GM12878 (cell line): ENCODE measurements around the gene ADCY6. TPM values are rescaled to one million over a fixed set of nuclear protein-coding genes. Genes with fewer than 3 reads are reported as not detected.

ENCODE experiments used
- ATAC-seq: fragments of 200-7000 bp; cut with Tn5 transposase; 3 replicates; pipeline ENCODE4 v1.9.1; 2020; ENCODE audit warnings: mild to moderate bottlenecking, moderate library complexity
- BruUV-seq: library from RNA; stranded (reverse); fragments of 400-500 nt; replicated peaks from 2 replicates; lab custom pipeline; 2021; lab: Mats Ljungman, UMichigan
- CTCF ChIA-PET: fragments of 300-600 bp; sonication (Branson Sonifier 250); formaldehyde crosslinking; extraction: SDS; loops from one replicate; lab custom pipeline; 2021; ENCODE audit warnings: inconsistent platforms; lab: Yijun Ruan, JAX
- POLR2A ChIA-PET: fragments of 350-600 bp; formaldehyde crosslinking; extraction: SDS; loops from one replicate; lab custom pipeline; 2021; ENCODE audit warnings: inconsistent platforms; lab: Charles Lee
- RAD21 ChIA-PET: fragments of 300-600 bp; sonication (Branson Sonifier 250); formaldehyde crosslinking; loops from one replicate; lab custom pipeline; 2023; ENCODE audit warnings: antibody characterized with exemption; ENCODE audit not compliant: unreplicated experiment; lab: Charles Lee
- SMC1A ChIA-PET: fragments of 300-600 bp; sonication (Branson Sonifier 250); formaldehyde crosslinking; loops from one replicate; lab custom pipeline; 2023; ENCODE audit not compliant: unreplicated experiment, uncharacterized antibody; lab: Charles Lee
- DNase-seq: peaks from one replicate; pipeline ENCODE4 v3.0.0-alpha.2; 2011; ENCODE audit warnings: low read depth, low spot score
- FAIRE-seq: peaks from 3 replicates; lab custom pipeline; 2011; peaks lifted over from hg19 to GRCh38; lab: Jason Lieb, UNC
- H2AFZ ChIP-seq: 2 replicates; pipeline ENCODE4 v1.6.0; 2011; ENCODE audit warnings: low read depth, low read length, control low read depth; ENCODE audit not compliant: control insufficient read depth
- H3K27ac ChIP-seq: 2 replicates; pipeline ENCODE4 v1.5.1; 2011; ENCODE audit warnings: control low read depth; ENCODE audit not compliant: control insufficient read depth, insufficient read depth
- H3K27me3 ChIP-seq, 2 experiments: replicated peaks in 1 of 2; 2 replicates each; pipeline versions ENCODE4 v1.6.0 to v1.6.1; 2011; ENCODE audit warnings: low read length in 1 of 2; ENCODE audit not compliant: control insufficient read depth in 2 of 2, insufficient read depth in 2 of 2
- H3K36me3 ChIP-seq, 2 experiments: 2 replicates each; pipeline ENCODE4 v1.5.1; 2011; ENCODE audit warnings: low read length in 1 of 2; ENCODE audit not compliant: control insufficient read depth in 2 of 2, insufficient read depth in 2 of 2
- H3K4me1 ChIP-seq: 2 replicates; pipeline ENCODE4 v1.6.1; 2011; ENCODE audit warnings: mild to moderate bottlenecking, low read length, moderate library complexity, mixed read lengths; ENCODE audit not compliant: control insufficient read depth, insufficient read depth
- H3K4me2 ChIP-seq: 2 replicates; pipeline ENCODE4 v1.6.0; 2011; ENCODE audit warnings: control low read depth; ENCODE audit not compliant: control insufficient read depth, insufficient read depth
- H3K4me3 ChIP-seq: fragments of 200-600 bp; sonication (generic); 2 replicates; pipeline ENCODE4 v1.5.1; 2016
- H3K79me2 ChIP-seq: 2 replicates; pipeline ENCODE4 v1.6.0; 2011; ENCODE audit warnings: low read length; ENCODE audit not compliant: control insufficient read depth, insufficient read depth
- H3K9ac ChIP-seq: 2 replicates; pipeline ENCODE4 v1.8.0; 2011; ENCODE audit warnings: low read length, control low read depth, mixed read lengths; ENCODE audit not compliant: control insufficient read depth, insufficient read depth
- H3K9me3 ChIP-seq: replicated peaks from 3 replicates; pipeline ENCODE4 v1.5.1; 2011; ENCODE audit warnings: mild to moderate bottlenecking, low read length; ENCODE audit not compliant: control insufficient read depth, insufficient read depth
- H4K20me1 ChIP-seq: 2 replicates; pipeline ENCODE4 v1.6.0; 2011; ENCODE audit not compliant: control insufficient read depth, insufficient read depth
- CBFB ChIP-seq: IDR thresholded peaks from 2 replicates; pipeline ENCODE4 v1.6.1; 2016; ENCODE audit warnings: antibody characterized with exemption, low read depth
- E2F4 ChIP-seq: IDR thresholded peaks from 2 replicates; pipeline ENCODE4 v1.6.1; 2012; ENCODE audit warnings: low read depth, low read length, improper control_type of control experiment
- IKZF2 ChIP-seq, 2 experiments: fragments of 450-650 bp; IDR thresholded peaks; 2 replicates each; pipeline ENCODE4 v1.6.1; 2017; ENCODE audit warnings: mild to moderate bottlenecking in 2 of 2, moderate library complexity in 2 of 2
- IRF3 ChIP-seq: fragments of 450-650 bp; IDR thresholded peaks from 2 replicates; pipeline ENCODE4 v1.6.1; 2014; ENCODE audit warnings: mild to moderate bottlenecking
- KLF5 ChIP-seq: fragments of 450-650 bp; IDR thresholded peaks from 2 replicates; pipeline ENCODE4 v1.6.1; 2014; ENCODE audit warnings: mild to moderate bottlenecking; ENCODE audit not compliant: partially characterized antibody
- MTA3 ChIP-seq: IDR thresholded peaks from 2 replicates; pipeline ENCODE4 v1.6.1; 2012; ENCODE audit warnings: low read length, inconsistent platforms, borderline replicate concordance
- NFYA ChIP-seq: IDR thresholded peaks from 2 replicates; pipeline ENCODE4 v1.6.1; 2011; ENCODE audit warnings: low read depth, mild to moderate bottlenecking, low read length, improper control_type of control experiment, borderline replicate concordance
- NFYB ChIP-seq: IDR thresholded peaks from 2 replicates; pipeline ENCODE4 v1.6.1; 2011; ENCODE audit warnings: low read depth, mild to moderate bottlenecking, low read length, improper control_type of control experiment, moderate library complexity; ENCODE audit not compliant: insufficient read depth
- RELA ChIP-seq: fragments of 450-650 bp; IDR thresholded peaks from 2 replicates; pipeline ENCODE4 v1.8.0; 2014; ENCODE audit warnings: borderline replicate concordance; ENCODE audit not compliant: partially characterized antibody
- SIX5 ChIP-seq: IDR thresholded peaks from 2 replicates; pipeline ENCODE4 v1.6.1; 2011; ENCODE audit warnings: mild to moderate bottlenecking, low read depth, low read length, moderate library complexity; ENCODE audit not compliant: severe bottlenecking
- SMAD1 ChIP-seq: fragments of 450-650 bp; IDR thresholded peaks from 2 replicates; pipeline ENCODE4 v1.6.1; 2018; ENCODE audit warnings: mild to moderate bottlenecking, low read depth; ENCODE audit not compliant: partially characterized antibody
- SUZ12 ChIP-seq: fragments of 200-600 bp; sonication (generic); IDR thresholded peaks from one replicate; pipeline ENCODE4 v1.6.1; 2018; ENCODE audit warnings: antibody characterized with exemption, mild to moderate bottlenecking; ENCODE audit not compliant: unreplicated experiment
- WGBS: methylation state at CpG from one replicate; pipeline ENCODE4 v1.1.6; 2016; ENCODE audit warnings: low lambda C conversion rate; ENCODE audit not compliant: insufficient replicate concordance, insufficient coverage; ENCODE audit errors: missing lambda C conversion rate; 5-methylcytosine and 5-hydroxymethylcytosine counted together
- in situ Hi-C: fragments of 300-500 bp; cut with MboI; formaldehyde crosslinking; loops from 9 replicates; pipeline ENCODE4 v1.14.3; 2018; ENCODE audit warnings: mixed read lengths
- intact Hi-C: fragments of 100-400 bp; cut with micrococcal nuclease; formaldehyde crosslinking; loops from one replicate; pipeline ENCODE4 v1.14.2; 2022; ENCODE audit not compliant: unreplicated experiment
- polyA plus RNA-seq, 11 experiments: library from polyadenylated mRNA; depleted of rRNA in 4 of 11; unstranded in 6 of 11; stranded (reverse) in 5 of 11; fragments of >200 nt; fragmentation: Nextera tagmentation in 4 of 11; fragmentation: Illumina TruSeq in 1 of 11; extraction: Ambion mirVana in 4 of 11; extraction: Trizol in 1 of 11; gene quantifications; 1 replicate in 1 of 11; 2 replicates in 10 of 11; pipeline versions ENCODE4 v1.2.1 to v1.2.3, GENCODE V29; 2011 to 2016; ENCODE audit warnings: inconsistent platforms in 2 of 11, missing spikeins in 2 of 11, low read depth in 1 of 11
- total RNA-seq, 4 experiments: library from RNA; depleted of rRNA in 3 of 4; stranded (reverse); fragments of >200 nt in 3 of 4; fragmentation: Illumina TruSeq in 1 of 4; extraction: Trizol in 1 of 4; gene quantifications; 2 replicates each; pipeline versions ENCODE4 v1.2.1 to v1.2.3, GENCODE V29; 2013 to 2021

Gene ADCY6
- total and polyA plus RNA-seq, 10 of the 15 experiments (the other 5 are each of a cell fraction or from before 2014, with no cell fraction given): 0.03 to 2.0 (median 0.14) TPM; not detected in 1

DNA sequence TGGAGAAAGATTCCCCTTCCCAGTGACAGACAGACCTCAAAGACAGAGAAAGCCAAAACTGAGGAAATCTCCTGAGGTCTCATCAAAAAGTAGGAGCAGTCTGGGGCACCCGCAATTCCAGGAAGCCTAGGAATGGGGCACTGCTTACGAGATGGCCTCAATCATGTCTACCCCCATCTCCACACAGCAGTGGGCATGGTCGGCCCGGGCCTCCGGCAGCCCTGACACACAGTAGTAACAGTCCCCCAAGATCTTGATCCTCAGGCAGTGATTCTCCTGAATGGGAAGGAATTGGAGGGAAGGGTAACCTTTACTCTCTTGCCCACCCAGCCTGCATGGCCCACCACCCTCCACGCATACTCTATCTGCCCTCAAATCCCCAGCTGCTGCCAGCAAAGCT, 11.9 kb downstream of the ADCY6 start:
- CTCF ChIA-PET: no interaction called here
- TF ChIP-seq RELA (no peak), MTA3 (no peak), SUZ12 (no peak), E2F4 (no peak), IKZF2 (IDR thresholded peaks at IDR 0.05) (no peak), CBFB (no peak), KLF5 (no peak), NFYA (no peak), SMAD1 (no peak), SIX5 (no peak), NFYB (no peak), IRF3 (no peak)
- FAIRE-seq (no peak), DNase-seq (no peak), ATAC-seq (no peak)
- in situ Hi-C loops: no loop called here
- Histone ChIP-seq H3K79me2 (no peaks in the 10 kb centered on the region), H3K36me3 (no peaks in the 10 kb centered on the region), H3K4me3 (no peak overlapping the region), H3K27ac (no peak overlapping the region), H3K4me1 (peaks cover 4% of the 10 kb centered on the region), H3K4me2 (no peak overlapping the region), H3K9ac (no peak overlapping the region), H3K9me3 (no peaks in the 10 kb centered on the region), H3K27me3 (no peaks in the 10 kb centered on the region), H2AFZ (no peak overlapping the region), H4K20me1 (no peaks in the 10 kb centered on the region)
- RAD21 ChIA-PET: no interaction called here
- WGBS: 36% methylated on average over 6 of the region's 6 CpGs
- no TSS peak for BruUV-seq
- SMC1A ChIA-PET: no interaction called here
- POLR2A ChIA-PET: no interaction called here
- intact Hi-C loops: no loop called here
